ENCODE results near the gene HMCN2. TPM values are rescaled to one million over a fixed set of nuclear protein-coding genes. Genes with fewer than 3 reads are reported as not detected.
A peak's percentile ranks its signal among the peaks of the same experiment; 100 is the strongest.

The HMCN2 gene
- total RNA-seq, 1 experiment from 2014 or later = 8.6 TPM

- no peak overlapping the region for H3K27ac ChIP-seq (ENCODE audit: insufficient read length, low read depth, low read length)
- TF ChIP-seq CTCF (conservative IDR thresholded peaks at IDR 0.05) = no peak
- no peaks in the 10 kb centered on the region for H3K79me2 ChIP-seq (ENCODE audit: insufficient read depth, low read length)
- H3K18ac ChIP-seq (ENCODE audit: insufficient read length, low read depth, low read length) = no peak overlapping the region
- no peak overlapping the region for H3K23ac ChIP-seq (ENCODE audit: insufficient read length, low read depth, low read length)
- H3K4me3 Mint-ChIP-seq = no peak overlapping the region
- H3K27me3 Mint-ChIP-seq (ENCODE audit: low read depth) = no peaks in the 10 kb centered on the region
- no peaks in the 10 kb centered on the region for H3K9me3 ChIP-seq (ENCODE audit: control insufficient read depth, low read depth, low read length)
- H2BK20ac ChIP-seq (ENCODE audit: low read depth, low read length, poor library complexity, severe bottlenecking) = no peak overlapping the region
- H3K27me3 ChIP-seq (ENCODE audit: insufficient read depth, low read length) = no peaks in the 10 kb centered on the region
- no peak overlapping the region for H3T11ph ChIP-seq (ENCODE audit: low read length)
- no peak overlapping the region for H2BK120ac ChIP-seq (ENCODE audit: low read depth, low read length, poor library complexity, severe bottlenecking)
- no peak for DNase-seq
- H2BK5ac ChIP-seq (ENCODE audit: insufficient read length, low read length) = no peak overlapping the region
- no peak overlapping the region for H4K5ac ChIP-seq (ENCODE audit: insufficient read length, low read depth, low read length)
- H2AFZ ChIP-seq (ENCODE audit: low read length) = no peak overlapping the region
- no peak overlapping the region for H3K56ac ChIP-seq (ENCODE audit: insufficient read length, low read depth, low read length)
- no peaks in the 10 kb centered on the region for H4K20me1 ChIP-seq (ENCODE audit: control insufficient read depth, insufficient read depth, insufficient read length)
- no peak overlapping the region for H4K91ac ChIP-seq (ENCODE audit: insufficient read length, low read depth, low read length)
- no peak overlapping the region for H3K9ac ChIP-seq (ENCODE audit: extremely low read depth, insufficient read length, low read length)
- H3K14ac ChIP-seq (ENCODE audit: insufficient read depth, low read length) = no peak overlapping the region
- no peaks in the 10 kb centered on the region for H3K4me1 Mint-ChIP-seq
- no peak overlapping the region for H3K4me2 ChIP-seq (ENCODE audit: insufficient read depth, insufficient read length, low read length)
- no peak overlapping the region for H2BK12ac ChIP-seq (ENCODE audit: insufficient read length, low read depth, low read length)
- no peaks in the 10 kb centered on the region for H3K23me2 ChIP-seq (ENCODE audit: insufficient read length, low read depth, low read length, poor library complexity, severe bottlenecking)
- no CpG with 5 or more reads among the region's 28 CpGs for WGBS (ENCODE audit: extremely low coverage, insufficient read length, low lambda C conversion rate)
- H3K79me1 ChIP-seq (ENCODE audit: insufficient read depth, low read depth, low read length, poor library complexity, severe bottlenecking) = no peaks in the 10 kb centered on the region
- H3K4me1 ChIP-seq (ENCODE audit: insufficient read depth, low read length) = no peaks in the 10 kb centered on the region
- no peak overlapping the region for H4K8ac ChIP-seq (replicated peaks; ENCODE audit: insufficient read length, low read depth, low read length)
- H3K27ac Mint-ChIP-seq = peak overlapping the region in 1 of 3 experiments; percentile 75; a peak in 2 of 7 replicates
- H3K9me3 Mint-ChIP-seq = no peaks in the 10 kb centered on the region
- no peak overlapping the region for H3K4ac ChIP-seq (ENCODE audit: low read depth, low read length)
- no peak overlapping the region for H2BK15ac ChIP-seq (ENCODE audit: low read depth, low read length)
- no peak overlapping the region for H2AK5ac ChIP-seq (ENCODE audit: insufficient read length, low read length)
- H3K36me3 Mint-ChIP-seq (ENCODE audit: insufficient read depth in 1 of 3, low read depth in 3 of 3) = peaks cover 0 to 2% (median 0%) of the 10 kb centered on the region in 3 experiments; a peak in 2 of 7 replicates
Observed at GRCh38 chr9:130402645-130403440, 137.3 kb downstream of the HMCN2 start.

Data from H9 (cell line).